Progenitor cell of endocrine pancreas (in vitro differentiated cells): ENCODE data around the gene NCAM2. TPM values are rescaled to one million over a fixed set of nuclear protein-coding genes. Genes with fewer than 3 reads are reported as not detected.

Experiments used
- DNase-seq: peaks from one replicate; pipeline ENCODE4 v3.0.0; 2021; ENCODE audit warnings: low spot score; ENCODE audit not compliant: unreplicated experiment
- H3K27ac Mint-ChIP-seq: 2 replicates; pipeline ENCODE4 v1.8.0; 2021; ENCODE audit warnings: mild to moderate bottlenecking, moderate library complexity, mixed read lengths
- H3K27me3 Mint-ChIP-seq: 2 replicates; pipeline ENCODE4 v1.8.0; 2021; ENCODE audit warnings: mixed read lengths
- H3K36me3 Mint-ChIP-seq: 2 replicates; pipeline ENCODE4 v1.8.0; 2022; ENCODE audit warnings: mixed read lengths; ENCODE audit not compliant: insufficient read depth
- H3K4me1 Mint-ChIP-seq: 2 replicates; pipeline ENCODE4 v1.8.0; 2021; ENCODE audit warnings: low read depth, mixed read lengths
- H3K4me3 Mint-ChIP-seq: 2 replicates; pipeline ENCODE4 v1.8.0; 2021; ENCODE audit warnings: low read depth, mild to moderate bottlenecking, moderate library complexity, mixed read lengths
- H3K9me3 Mint-ChIP-seq: 2 replicates; pipeline ENCODE4 v1.8.0; 2021; ENCODE audit warnings: low read depth, mixed read lengths
- CTCF ChIP-seq: fragments of 200-600 bp; sonication (generic); IDR thresholded peaks from one replicate; pipeline ENCODE4 v1.5.0; 2021; ENCODE audit warnings: antibody characterized with exemption, mild to moderate bottlenecking; ENCODE audit not compliant: unreplicated experiment
- total RNA-seq: library from RNA; stranded (reverse); gene quantifications from 2 replicates; pipeline ENCODE4 v1.2.1, GENCODE V29; 2021

Gene NCAM2
- total RNA-seq, 1 donor from 2014 or later, result 0.60 TPM

GRCh38 chr21:21175798-21176334 lies 177.7 kb downstream of the NCAM2 start:
- H3K36me3 Mint-ChIP-seq, result no peaks in the 10 kb centered on the region
- H3K27ac Mint-ChIP-seq, result no peak overlapping the region
- H3K4me3 Mint-ChIP-seq, result no peak overlapping the region
- no peak for TF ChIP-seq CTCF
- H3K4me1 Mint-ChIP-seq, result no peaks in the 10 kb centered on the region
- no peaks in the 10 kb centered on the region for H3K9me3 Mint-ChIP-seq
- no peak for DNase-seq
- no peaks in the 10 kb centered on the region for H3K27me3 Mint-ChIP-seq

DNA sequence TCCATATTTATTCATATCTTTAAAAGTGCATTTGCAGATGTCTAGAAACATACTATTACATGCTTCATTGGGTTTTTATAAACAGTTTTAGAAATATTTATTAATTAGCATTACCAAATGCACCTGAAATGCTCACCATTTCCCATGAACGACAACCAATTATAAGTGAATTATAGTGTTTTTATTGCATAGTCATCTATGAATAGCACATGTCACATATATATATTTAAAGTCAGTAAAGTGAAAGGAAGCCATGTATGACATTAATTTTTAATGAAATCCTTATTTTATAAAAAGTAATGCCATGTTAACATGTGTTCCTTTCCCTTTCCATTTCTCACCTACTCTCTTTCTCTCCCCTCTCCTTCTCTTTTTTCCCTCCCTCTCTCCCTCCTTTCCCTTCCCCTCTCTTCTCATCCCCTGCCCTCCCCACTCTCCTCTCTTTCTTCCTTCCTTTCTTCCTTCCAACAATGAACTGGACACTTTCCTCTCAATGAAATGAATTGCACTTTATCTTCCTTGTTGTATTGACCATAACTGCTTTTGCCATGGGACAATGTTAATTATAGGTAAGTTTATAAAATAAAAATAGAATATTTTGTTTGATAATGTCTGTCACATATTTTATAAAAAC lies 179.3 kb downstream of the NCAM2 start:
- DNase-seq, result no peak
- Mint-ChIP-seq H3K27me3 (no peaks in the 10 kb centered on the region), H3K4me3 (no peak overlapping the region), H3K4me1 (no peaks in the 10 kb centered on the region), H3K27ac (no peak overlapping the region), H3K36me3 (no peaks in the 10 kb centered on the region), H3K9me3 (no peaks in the 10 kb centered on the region)
- no peak for TF ChIP-seq CTCF

DNA sequence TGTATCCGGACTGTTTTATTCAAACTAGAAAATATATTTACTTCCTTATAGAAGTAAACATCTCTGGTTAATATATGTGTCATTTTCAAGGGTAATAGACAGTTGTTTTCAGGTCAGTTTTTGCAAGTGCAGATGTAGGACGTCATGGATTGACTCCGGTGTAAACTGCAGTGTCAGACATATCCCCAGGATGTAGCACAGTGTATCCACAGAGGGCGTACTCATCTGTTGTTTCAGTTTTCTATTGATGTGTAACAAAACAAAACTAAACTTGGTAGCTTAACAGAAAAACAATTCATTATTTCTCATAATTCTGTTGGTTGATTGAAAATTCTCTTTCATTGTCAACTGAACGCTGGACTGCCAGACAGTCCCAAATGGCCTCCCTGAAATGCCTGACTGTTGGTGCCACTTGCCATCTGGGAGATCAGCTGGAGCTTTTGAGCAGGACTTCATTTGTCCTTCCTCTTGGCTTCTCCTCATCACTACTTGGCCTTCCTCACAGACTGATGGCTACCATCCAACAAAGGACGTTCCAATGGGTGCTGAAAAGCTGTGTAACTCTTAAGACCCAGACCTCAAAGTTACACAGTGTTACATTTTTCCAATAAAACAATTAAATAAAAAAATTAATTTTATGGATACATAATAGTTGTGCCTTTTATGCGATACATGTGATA lies 181.6 kb downstream of the NCAM2 start:
- Mint-ChIP-seq H3K4me1 (no peaks in the 10 kb centered on the region), H3K9me3 (no peaks in the 10 kb centered on the region), H3K27me3 (no peaks in the 10 kb centered on the region), H3K27ac (no peak overlapping the region), H3K4me3 (no peak overlapping the region), H3K36me3 (no peaks in the 10 kb centered on the region)
- DNase-seq, result no peak
- TF ChIP-seq CTCF, result no peak

- Mint-ChIP-seq H3K36me3 (no peaks in the 10 kb centered on the region), H3K9me3 (no peaks in the 10 kb centered on the region), H3K4me3 (no peak overlapping the region), H3K4me1 (no peaks in the 10 kb centered on the region), H3K27me3 (no peaks in the 10 kb centered on the region), H3K27ac (no peak overlapping the region)
- no peak for DNase-seq
- TF ChIP-seq CTCF, result no peak
Measured at GRCh38 chr21:21182401-21183010, 184.3 kb downstream of the NCAM2 start.

DNA sequence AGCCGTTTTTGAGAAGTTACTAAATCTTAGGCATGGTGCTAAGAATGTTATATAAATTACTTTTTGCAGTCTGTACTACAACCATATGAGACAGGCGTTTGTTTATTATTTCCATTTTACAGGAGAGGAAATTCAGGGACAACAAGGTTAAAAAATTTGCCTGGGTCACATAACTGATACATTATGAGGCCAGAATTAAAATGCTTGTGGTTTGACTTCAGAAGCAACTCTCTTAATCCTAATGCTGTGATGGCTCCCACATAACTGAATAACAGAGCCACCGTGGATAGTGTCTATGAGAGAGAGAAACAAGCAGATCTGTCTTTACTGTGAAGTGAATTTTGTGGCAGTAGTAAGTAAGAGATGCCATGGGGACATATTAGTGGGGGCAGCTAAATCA lies 184.9 kb downstream of the NCAM2 start:
- Mint-ChIP-seq H3K27ac (no peak overlapping the region), H3K9me3 (no peaks in the 10 kb centered on the region), H3K4me3 (no peak overlapping the region), H3K36me3 (no peaks in the 10 kb centered on the region), H3K4me1 (no peaks in the 10 kb centered on the region), H3K27me3 (no peaks in the 10 kb centered on the region)
- no peak for TF ChIP-seq CTCF
- no peak for DNase-seq
